HUES6 (cell line): ENCODE measurements around the gene TMEM80.
A peak's percentile ranks its signal among the peaks of the same experiment; 100 is the strongest.
"Not testable (repeated sequence)": the region's sequence is repeated elsewhere in the genome, so short reads cannot be mapped to it uniquely, and the experiment has no call there.

Experiments used
- H3K27ac ChIP-seq: 2 replicates; pipeline ENCODE4 v1.7.0; 2013; ENCODE audit warnings: low read depth, mild to moderate bottlenecking, low read length, inconsistent platforms
- H3K27me3 ChIP-seq: 2 replicates; pipeline ENCODE4 v1.6.1; 2013; ENCODE audit warnings: low read length; ENCODE audit not compliant: control insufficient read depth, insufficient read depth
- H3K36me3 ChIP-seq: 2 replicates; pipeline ENCODE4 v1.6.1; 2013; ENCODE audit warnings: low read length; ENCODE audit not compliant: control insufficient read depth, insufficient read depth
- H3K4me1 ChIP-seq: 2 replicates; pipeline ENCODE4 v1.6.1; 2013; ENCODE audit warnings: low read length; ENCODE audit not compliant: control insufficient read depth, insufficient read depth
- H3K4me3 ChIP-seq: 2 replicates; pipeline ENCODE4 v1.5.1; 2013; ENCODE audit warnings: low read depth, low read length
- H3K9ac ChIP-seq: one replicate; pipeline ENCODE4 v1.6.1; 2013; ENCODE audit warnings: mild to moderate bottlenecking, low read length
- H3K9me3 ChIP-seq: 2 replicates; pipeline ENCODE4 v1.6.1; 2013; ENCODE audit warnings: low read depth, low read length; ENCODE audit not compliant: control insufficient read depth, insufficient read depth

Gene TMEM80

DNA sequence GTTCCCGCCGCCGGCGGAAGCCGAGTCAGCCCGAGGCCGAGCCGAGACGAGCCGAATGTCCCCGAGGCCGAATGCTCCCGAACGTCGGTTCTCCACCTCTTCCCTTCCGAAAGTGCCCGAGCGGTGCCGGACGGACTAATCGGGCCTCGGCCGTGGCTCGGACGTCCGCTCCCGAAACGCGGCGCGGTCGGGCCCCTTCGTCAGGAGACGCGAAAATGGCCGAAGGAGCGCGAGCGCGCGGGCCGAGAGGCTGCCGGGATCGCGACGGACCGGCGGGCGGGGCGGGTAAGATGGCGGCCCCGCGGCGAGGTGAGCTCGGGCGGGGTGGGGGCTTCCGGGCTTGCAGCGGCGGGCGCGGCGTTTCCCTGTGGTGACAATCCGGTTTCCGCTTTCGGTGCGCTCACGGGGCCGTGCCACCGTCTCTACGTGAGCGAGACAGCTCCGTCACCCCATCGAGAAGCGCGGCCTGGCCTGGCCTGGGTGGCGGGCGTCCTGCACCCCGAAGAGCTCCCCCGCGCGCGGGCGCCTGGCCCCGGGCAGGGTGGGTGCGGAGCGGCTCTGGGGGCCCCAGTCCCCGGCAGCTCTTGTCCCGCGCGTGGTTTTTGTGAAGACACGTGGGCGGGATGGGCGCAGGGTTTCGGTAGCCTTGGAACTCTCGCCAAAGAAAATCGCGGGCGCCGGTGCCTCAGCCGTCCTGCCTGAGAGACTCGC lies at the start of gene TMEM80:
TMEM80 (plus strand) TSS at position 279 of the 711 bp plus-strand sequence; CDS start at position 291, 12 bp downstream.
- Histone ChIP-seq H3K27ac (peak within 1 kb of the TSS; percentile 99), H3K27me3 (no peaks in the 10 kb centered on the region), H3K4me1 (peaks cover 35% of the 10 kb centered on the region)

DNA sequence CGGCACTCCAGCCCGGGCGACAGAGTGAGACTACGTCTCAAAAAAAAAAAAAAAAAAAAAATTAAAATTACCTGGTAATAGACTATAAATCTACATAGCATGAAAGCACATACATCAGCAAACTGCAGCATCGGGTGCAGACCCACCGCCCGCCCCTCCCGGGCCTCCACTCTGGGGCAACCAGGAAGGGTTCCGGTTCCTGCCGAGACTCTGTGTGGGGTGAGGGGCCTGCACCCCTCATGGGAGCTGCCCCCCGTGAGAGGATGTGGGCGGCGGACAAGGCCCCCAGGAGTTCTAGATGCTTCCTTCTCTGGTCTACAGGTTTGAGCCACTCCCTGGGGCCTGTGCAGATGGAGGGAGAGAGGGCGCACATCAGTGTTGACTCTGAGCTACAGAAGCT lies 49.4 kb upstream of the TMEM80 start:
- H3K36me3 ChIP-seq = peaks cover 27% of the 10 kb centered on the region
- no peak overlapping the region for H3K9ac ChIP-seq
- H3K27ac ChIP-seq = no peak overlapping the region

More for the DNA sequence above, at the start of gene TMEM80:
- H3K4me3 ChIP-seq = peak within 1 kb of the TSS; percentile 94
- no peaks in the 10 kb centered on the region; the same call in 1 of the 2 replicates for H3K36me3 ChIP-seq
- H3K9me3 ChIP-seq = no peaks in the 10 kb centered on the region
- H3K9ac ChIP-seq = peak within 1 kb of the TSS; percentile 94

DNA sequence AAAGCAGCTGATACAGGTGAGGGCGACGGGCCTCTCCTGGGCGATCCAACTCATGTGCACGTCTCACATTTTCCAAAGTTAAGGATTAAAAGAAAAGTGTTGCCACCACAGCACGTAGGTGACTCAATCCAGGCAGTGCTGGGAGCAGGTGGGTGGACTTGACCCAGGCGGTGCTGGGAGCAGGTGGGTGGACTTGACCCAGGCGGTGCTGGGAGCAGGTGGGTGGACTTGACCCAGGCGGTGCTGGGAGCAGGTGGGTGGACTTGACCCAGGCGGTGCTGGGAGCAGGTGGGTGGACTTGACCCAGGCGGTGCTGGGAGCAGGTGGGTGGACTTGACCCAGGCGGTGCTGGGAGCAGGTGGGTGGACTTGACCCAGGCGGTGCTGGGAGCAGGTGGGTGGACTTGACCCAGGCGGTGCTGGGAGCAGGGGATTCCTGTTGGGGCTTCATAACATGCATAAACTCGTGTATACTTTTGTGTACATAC lies 47.9 kb upstream of the TMEM80 start:
- not testable (repeated sequence) for H3K27me3 ChIP-seq, H3K4me1 ChIP-seq, H3K27ac ChIP-seq, H3K4me3 ChIP-seq, H3K9ac ChIP-seq, H3K9me3 ChIP-seq
- H3K36me3 ChIP-seq = peaks cover 23% of the 10 kb centered on the region

More for the DNA sequence above, 49.4 kb upstream of the TMEM80 start:
- Histone ChIP-seq H3K4me1 (no peaks in the 10 kb centered on the region), H3K4me3 (no peak overlapping the region), H3K27me3 (no peaks in the 10 kb centered on the region), H3K9me3 (no peaks in the 10 kb centered on the region)

DNA sequence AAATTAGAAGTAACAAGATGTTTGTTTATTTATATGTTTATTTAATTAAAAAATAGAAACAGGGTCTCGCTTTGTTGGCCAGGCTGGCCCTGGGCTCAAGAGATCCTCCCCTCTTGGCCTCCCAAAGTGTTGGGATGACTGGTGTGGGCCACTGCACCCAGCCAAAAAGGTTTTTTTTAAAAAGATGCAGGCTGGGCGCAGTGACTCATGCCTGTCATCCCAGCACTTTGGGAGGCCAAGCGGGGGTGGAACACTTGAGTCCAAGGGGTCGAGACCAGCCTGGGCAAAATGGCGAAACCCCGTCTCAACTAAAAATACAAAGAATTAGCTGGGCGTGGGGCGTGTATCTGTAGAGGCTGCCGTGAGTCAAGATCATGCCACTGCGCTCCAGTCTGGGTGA lies 45.1 kb upstream of the TMEM80 start:
- H3K36me3 ChIP-seq = peaks cover 18% of the 10 kb centered on the region
- H3K27me3 ChIP-seq = no peaks in the 10 kb centered on the region

DNA sequence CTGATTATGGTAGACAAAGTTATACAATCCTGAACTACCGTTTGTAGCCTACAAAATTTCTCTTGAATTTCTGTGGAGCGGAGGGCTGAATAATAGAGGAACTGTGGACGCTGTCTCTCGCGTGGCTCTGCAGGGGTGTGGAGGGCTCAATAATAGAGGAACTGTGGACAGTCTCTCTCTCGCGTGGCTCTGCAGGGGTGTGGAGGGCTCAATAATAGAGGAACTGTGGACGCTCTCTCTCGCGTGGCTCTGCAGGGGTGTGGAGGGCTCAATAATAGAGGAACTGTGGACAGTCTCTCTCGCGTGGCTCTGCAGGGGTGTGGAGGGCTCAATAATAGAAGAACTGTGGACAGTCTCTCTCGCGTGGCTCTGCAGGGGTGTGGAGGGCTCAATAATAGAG lies 42.5 kb upstream of the TMEM80 start:
- not testable (repeated sequence) for H3K4me1 ChIP-seq, H3K27ac ChIP-seq, H3K27me3 ChIP-seq, H3K9ac ChIP-seq, H3K4me3 ChIP-seq, H3K9me3 ChIP-seq
- peaks cover 20% of the 10 kb centered on the region for H3K36me3 ChIP-seq

More for the DNA sequence above, 45.1 kb upstream of the TMEM80 start:
- Histone ChIP-seq H3K27ac (no peak overlapping the region), H3K9me3 (no peaks in the 10 kb centered on the region), H3K4me1 (no peaks in the 10 kb centered on the region), H3K9ac (no peak overlapping the region), H3K4me3 (no peak overlapping the region)

GRCh38 chr11:653837-654236 lies 41.8 kb upstream of the TMEM80 start:
- Histone ChIP-seq H3K27me3 (no peaks in the 10 kb centered on the region), H3K36me3 (peaks cover 20% of the 10 kb centered on the region), H3K9ac (no peak overlapping the region), H3K4me1 (no peaks in the 10 kb centered on the region), H3K4me3 (no peak overlapping the region), H3K27ac (no peak overlapping the region), H3K9me3 (no peaks in the 10 kb centered on the region)

DNA sequence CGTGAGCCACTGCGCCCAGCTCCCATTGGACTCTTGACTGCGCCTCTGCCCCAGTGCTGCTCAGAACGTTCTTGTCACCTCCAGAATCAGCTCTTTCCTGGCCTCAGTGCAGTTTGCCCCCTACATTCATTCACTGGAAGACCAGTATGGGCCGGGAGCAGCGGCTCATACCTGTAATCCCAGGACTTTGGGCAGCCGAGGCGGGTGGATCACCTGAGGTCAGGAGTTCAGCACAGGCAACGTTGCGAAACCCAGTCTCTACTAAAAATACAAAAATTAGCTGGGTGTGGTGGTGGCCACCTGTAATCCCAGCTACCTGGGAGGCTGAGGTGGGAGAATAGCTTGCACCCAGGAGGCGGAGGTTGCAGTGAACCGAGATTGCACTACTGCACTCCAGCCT lies 41.2 kb upstream of the TMEM80 start:
- H3K9ac ChIP-seq, H3K4me3 ChIP-seq, H3K27me3 ChIP-seq, H3K9me3 ChIP-seq, H3K4me1 ChIP-seq, H3K27ac ChIP-seq: not testable (repeated sequence)
- peaks cover 23% of the 10 kb centered on the region for H3K36me3 ChIP-seq

- H3K4me1 ChIP-seq = no peaks in the 10 kb centered on the region
- peaks cover 26% of the 10 kb centered on the region for H3K36me3 ChIP-seq
- no peak overlapping the region for H3K4me3 ChIP-seq
- H3K27me3 ChIP-seq = no peaks in the 10 kb centered on the region
- H3K9me3 ChIP-seq = no peaks in the 10 kb centered on the region
- H3K9ac ChIP-seq = no peak overlapping the region
- no peak overlapping the region for H3K27ac ChIP-seq
Observed at GRCh38 chr11:655036-655726, 40.4 kb upstream of the TMEM80 start.

DNA sequence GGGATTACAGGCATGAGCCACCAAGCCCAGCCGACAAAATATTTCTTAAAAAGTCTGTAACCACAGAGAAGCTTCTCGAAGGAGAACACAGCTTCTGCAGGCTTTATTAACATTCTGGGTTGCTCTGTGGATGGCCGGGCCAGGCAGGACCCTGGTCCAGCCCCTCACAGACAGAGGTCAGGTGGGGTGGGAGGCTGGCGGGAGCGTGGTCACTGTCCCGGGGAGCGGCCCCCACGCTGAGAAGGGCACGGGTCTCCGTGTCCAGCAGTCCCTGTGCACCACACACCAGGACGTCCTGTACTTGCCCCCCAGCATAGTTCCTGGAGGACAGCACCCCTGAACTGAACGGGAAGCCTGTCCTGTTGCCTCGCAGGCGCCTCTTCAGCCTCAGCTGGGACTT lies 39.2 kb upstream of the TMEM80 start:
- H3K9ac ChIP-seq = no peak overlapping the region
- no peaks in the 10 kb centered on the region for H3K27me3 ChIP-seq
- H3K36me3 ChIP-seq = peaks cover 36% of the 10 kb centered on the region
- H3K4me1 ChIP-seq = no peaks in the 10 kb centered on the region
- H3K27ac ChIP-seq = no peak overlapping the region
- H3K4me3 ChIP-seq = no peak overlapping the region
- H3K9me3 ChIP-seq = no peaks in the 10 kb centered on the region

DNA sequence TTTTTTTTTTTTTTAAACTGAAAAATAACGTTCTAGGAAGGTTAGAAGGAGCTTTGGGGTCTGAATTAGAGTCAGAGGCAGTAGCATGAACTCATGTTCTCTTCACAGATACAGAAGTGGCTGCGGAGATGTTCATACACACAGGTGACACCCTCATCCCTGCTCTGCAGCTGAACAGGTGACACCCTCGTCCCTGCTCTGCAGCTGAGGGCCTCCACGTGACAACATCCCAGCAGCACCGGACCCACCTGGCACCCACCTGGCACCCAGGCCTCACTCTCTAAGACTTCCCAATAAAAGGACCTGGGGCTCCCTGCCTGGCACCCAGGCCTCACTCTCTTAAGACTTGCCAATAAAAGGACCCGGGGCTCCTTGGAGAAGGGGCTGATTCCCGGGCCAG lies 38.8 kb upstream of the TMEM80 start:
- H3K4me3 ChIP-seq = no peak overlapping the region
- no peak overlapping the region for H3K27ac ChIP-seq
- peaks cover 36% of the 10 kb centered on the region for H3K36me3 ChIP-seq
- no peaks in the 10 kb centered on the region for H3K27me3 ChIP-seq
- no peaks in the 10 kb centered on the region for H3K4me1 ChIP-seq
- H3K9me3 ChIP-seq = no peaks in the 10 kb centered on the region
- H3K9ac ChIP-seq = no peak overlapping the region

- no peaks in the 10 kb centered on the region for H3K27me3 ChIP-seq
- H3K4me3 ChIP-seq = no peak overlapping the region
- H3K4me1 ChIP-seq = no peaks in the 10 kb centered on the region
- no peak overlapping the region for H3K9ac ChIP-seq
- no peaks in the 10 kb centered on the region for H3K9me3 ChIP-seq
- no peak overlapping the region for H3K27ac ChIP-seq
- peaks cover 36% of the 10 kb centered on the region for H3K36me3 ChIP-seq
Observed at GRCh38 chr11:657691-658126, 37.9 kb upstream of the TMEM80 start.
